IMR-90 (cell line): ENCODE results near the gene EFHB. TPM values are rescaled to one million over a fixed set of nuclear protein-coding genes. Genes with fewer than 3 reads are reported as not detected.

Experiments used
- ATAC-seq: fragments of 200-7000 bp; cut with Tn5 transposase; 2 replicates; pipeline ENCODE4 v1.9.1; 2020; ENCODE audit warnings: low read depth, mild to moderate bottlenecking, moderate library complexity
- BruUV-seq: library from RNA; stranded (reverse); fragments of 400-500 nt; replicated peaks from 2 replicates; lab custom pipeline; 2021; lab: Mats Ljungman, UMichigan
- CTCF ChIA-PET: fragments of 300-600 bp; formaldehyde crosslinking; extraction: SDS; loops from one replicate; lab custom pipeline; 2021; ENCODE audit warnings: antibody characterized with exemption; lab: Yijun Ruan, JAX
- POLR2A ChIA-PET: fragments of 300-600 bp; sonication (Branson Sonifier 250); formaldehyde crosslinking; loops from one replicate; lab custom pipeline; 2022; ENCODE audit warnings: antibody characterized with exemption; ENCODE audit not compliant: unreplicated experiment; lab: Charles Lee
- DNase-seq: peaks from one replicate; pipeline ENCODE4 v3.0.0; 2013
- H2AFZ ChIP-seq: replicated peaks from 2 replicates; pipeline ENCODE3; 2013; ENCODE audit warnings: low read length, mild to moderate bottlenecking; ENCODE audit not compliant: poor library complexity
- H2AK5ac ChIP-seq: 2 replicates; pipeline ENCODE4 v1.6.1; 2013; ENCODE audit warnings: low read depth, low read length, inconsistent platforms
- H2AK9ac ChIP-seq: replicated peaks from 2 replicates; pipeline ENCODE3; 2013; ENCODE audit warnings: mild to moderate bottlenecking, low read depth, low read length, moderate library complexity; ENCODE audit not compliant: poor library complexity
- H2BK120ac ChIP-seq: 2 replicates; pipeline ENCODE4 v1.6.1; 2013; ENCODE audit warnings: low read depth, low read length, inconsistent platforms
- H2BK15ac ChIP-seq: 3 replicates; pipeline ENCODE4 v1.6.1; 2013; ENCODE audit warnings: low read depth, low read length, inconsistent platforms
- H2BK20ac ChIP-seq: 2 replicates; pipeline ENCODE4 v1.6.1; 2013; ENCODE audit warnings: low read depth, mild to moderate bottlenecking, inconsistent platforms, low read length, moderate library complexity
- H2BK5ac ChIP-seq: 2 replicates; pipeline ENCODE4 v1.6.1; 2013; ENCODE audit warnings: mild to moderate bottlenecking, low read depth, low read length, inconsistent platforms; ENCODE audit not compliant: poor library complexity, severe bottlenecking
- H3K14ac ChIP-seq: replicated peaks from 2 replicates; pipeline ENCODE4 v1.6.1; 2013; ENCODE audit warnings: low read depth, low read length, inconsistent platforms
- H3K18ac ChIP-seq: 2 replicates; pipeline ENCODE4 v1.6.1; 2013; ENCODE audit warnings: low read depth, low read length, control low read depth
- H3K23ac ChIP-seq: 2 replicates; pipeline ENCODE4 v1.6.1; 2013; ENCODE audit warnings: low read depth, low read length, inconsistent platforms
- H3K27ac ChIP-seq: 2 replicates; pipeline ENCODE4 v1.5.1; 2013; ENCODE audit warnings: mild to moderate bottlenecking, control low read depth, low read length; ENCODE audit not compliant: insufficient read depth
- H3K27me3 ChIP-seq: 2 replicates; pipeline ENCODE4 v1.6.1; 2013; ENCODE audit warnings: low read length; ENCODE audit not compliant: control insufficient read depth, insufficient read depth
- H3K36me3 ChIP-seq: 2 replicates; pipeline ENCODE4 v1.6.1; 2013; ENCODE audit warnings: low read length, mixed read lengths; ENCODE audit not compliant: control insufficient read depth, insufficient read depth
- H3K4ac ChIP-seq: 2 replicates; pipeline ENCODE4 v1.6.1; 2013; ENCODE audit warnings: low read depth, low read length, inconsistent platforms
- H3K4me1 ChIP-seq: 2 replicates; pipeline ENCODE4 v1.6.1; 2013; ENCODE audit warnings: low read length, mixed read lengths; ENCODE audit not compliant: control insufficient read depth, insufficient read depth
- H3K4me2 ChIP-seq: 2 replicates; pipeline ENCODE4 v1.6.1; 2013; ENCODE audit warnings: low read depth, mild to moderate bottlenecking, control low read depth, low read length, moderate library complexity
- H3K4me3 ChIP-seq: 2 replicates; pipeline ENCODE4 v1.5.1; 2013; ENCODE audit warnings: low read depth, mild to moderate bottlenecking, control low read depth, low read length, moderate library complexity; ENCODE audit not compliant: insufficient read depth
- H3K56ac ChIP-seq: 2 replicates; pipeline ENCODE4 v1.6.1; 2013; ENCODE audit warnings: low read length, inconsistent platforms; ENCODE audit not compliant: insufficient read depth; ENCODE audit errors: extremely low read depth
- H3K79me1 ChIP-seq, 2 experiments: 2 replicates each; pipeline ENCODE4 v1.6.1; 2013; ENCODE audit warnings: low read length in 2 of 2, inconsistent platforms in 1 of 2, low read depth in 1 of 2
- H3K9ac ChIP-seq: 2 replicates; pipeline ENCODE4 v1.6.1; 2013; ENCODE audit warnings: low read depth, low read length, control low read depth
- H3K9me1 ChIP-seq: 2 replicates; pipeline ENCODE4 v1.6.1; 2013; ENCODE audit warnings: low read length, inconsistent platforms; ENCODE audit not compliant: insufficient read depth
- H3K9me3 ChIP-seq: 2 replicates; pipeline ENCODE4 v1.6.1; 2013; ENCODE audit warnings: low read length; ENCODE audit not compliant: control insufficient read depth, insufficient read depth
- H4K20me1 ChIP-seq: 2 replicates; pipeline ENCODE4 v1.6.1; 2013; ENCODE audit warnings: low read length, inconsistent platforms; ENCODE audit not compliant: insufficient read depth
- H4K5ac ChIP-seq: 2 replicates; pipeline ENCODE4 v1.6.1; 2013; ENCODE audit warnings: mild to moderate bottlenecking, low read depth, low read length, control low read depth
- H4K8ac ChIP-seq, 2 experiments: 2 replicates each; pipeline ENCODE4 v1.6.1; 2013; ENCODE audit warnings: low read depth in 2 of 2, low read length in 2 of 2, control low read depth in 1 of 2, inconsistent platforms in 1 of 2
- H4K91ac ChIP-seq: 2 replicates; pipeline ENCODE4 v1.6.1; 2013; ENCODE audit warnings: low read depth, low read length, inconsistent platforms; ENCODE audit not compliant: insufficient read depth
- CEBPB ChIP-seq: IDR thresholded peaks from 2 replicates; pipeline ENCODE4 v1.6.1; 2012; ENCODE audit warnings: low read depth, low read length, improper control_type of control experiment
- CHD1 ChIP-seq: IDR thresholded peaks from 2 replicates; pipeline ENCODE4 v1.6.1; 2012; ENCODE audit warnings: low read depth, low read length, improper control_type of control experiment
- CTCF ChIP-seq: conservative IDR thresholded peaks from 2 replicates; pipeline ENCODE4 v1.5.1; 2012; ENCODE audit warnings: mild to moderate bottlenecking, low read depth, low read length, improper control_type of control experiment
- FOS ChIP-seq: fragments of 150-350 bp; IDR thresholded peaks from 2 replicates; pipeline ENCODE4 v1.6.1; 2016; ENCODE audit warnings: low read depth, low read length
- MAFK ChIP-seq: IDR thresholded peaks from 2 replicates; pipeline ENCODE4 v1.6.1; 2012; ENCODE audit warnings: low read depth, low read length, improper control_type of control experiment
- MAZ ChIP-seq: IDR thresholded peaks from 2 replicates; pipeline ENCODE4 v1.6.1; 2012; ENCODE audit warnings: low read depth, mild to moderate bottlenecking, low read length, improper control_type of control experiment, moderate library complexity, borderline replicate concordance
- MXI1 ChIP-seq: IDR thresholded peaks from 2 replicates; pipeline ENCODE4 v1.6.1; 2012; ENCODE audit warnings: low read depth, mild to moderate bottlenecking, low read length, moderate library complexity, borderline replicate concordance
- NFE2L2 ChIP-seq: fragments of 150-350 bp; IDR thresholded peaks from 2 replicates; pipeline ENCODE4 v1.6.1; 2016; ENCODE audit warnings: low read depth, mild to moderate bottlenecking, low read length
- POLR2A ChIP-seq: IDR thresholded peaks from 2 replicates; pipeline ENCODE4 v1.6.1; 2012; ENCODE audit warnings: mild to moderate bottlenecking, low read depth, low read length
- RAD21 ChIP-seq: IDR thresholded peaks from 2 replicates; pipeline ENCODE4 v1.6.1; 2012; ENCODE audit warnings: low read length, improper control_type of control experiment
- RCOR1 ChIP-seq: IDR thresholded peaks from 2 replicates; pipeline ENCODE4 v1.6.1; 2012; ENCODE audit warnings: mild to moderate bottlenecking, low read length, improper control_type of control experiment; ENCODE audit not compliant: insufficient replicate concordance
- RFX5 ChIP-seq: IDR thresholded peaks from 2 replicates; pipeline ENCODE4 v1.8.0; 2012; ENCODE audit warnings: low read depth, mild to moderate bottlenecking, low read length, moderate library complexity
- SMC3 ChIP-seq: fragments of 150-350 bp; IDR thresholded peaks from 2 replicates; pipeline ENCODE4 v1.6.1; 2016; ENCODE audit warnings: low read depth, mild to moderate bottlenecking, antibody characterized with exemption, low read length, moderate library complexity
- USF2 ChIP-seq: fragments of 150-350 bp; IDR thresholded peaks from 2 replicates; pipeline ENCODE4 v1.6.1; 2017; ENCODE audit warnings: mild to moderate bottlenecking, antibody characterized with exemption, low read length, low read depth
- WGBS, 2 experiments: methylation state at CpG; one replicate each; pipeline versions ENCODE4 v1.1.5 to v1.1.7; 2013; ENCODE audit warnings: missing lambda C conversion rate in 2 of 2; ENCODE audit not compliant: insufficient read length in 1 of 2; ENCODE audit errors: extremely low coverage in 2 of 2; 5-methylcytosine and 5-hydroxymethylcytosine counted together
- dilution Hi-C: fragments of 300-500 bp; cut with HindIII; formaldehyde crosslinking; loops from one replicate; pipeline ENCODE4 v1.14.3; 2018; ENCODE audit warnings: low sequenced_read_pairs; ENCODE audit not compliant: unreplicated experiment
- in situ Hi-C: fragments of 300-500 bp; cut with MboI; formaldehyde crosslinking; loops from 3 replicates; pipeline ENCODE4 v1.14.3; 2019; ENCODE audit warnings: low sequenced_read_pairs, inconsistent platforms, mixed read lengths
- intact Hi-C: fragments of 100-400 bp; cut with micrococcal nuclease; formaldehyde crosslinking; loops from 2 replicates; pipeline ENCODE4 v1.10.0; 2022
- polyA plus RNA-seq, 3 experiments: library from polyadenylated mRNA; depleted of rRNA; stranded (reverse); fragments of >200 nt; gene quantifications; 2 replicates each; pipeline ENCODE4 v1.2.3, GENCODE V29; 2012; ENCODE audit warnings: low replicate concordance in 1 of 3
- total RNA-seq: library from RNA; depleted of rRNA; stranded (reverse); fragments of >200 nt; gene quantifications from 2 replicates; pipeline ENCODE4 v1.2.3, GENCODE V29; 2012

The EFHB gene
- total and polyA plus RNA-seq, 2 of the 4 experiments (the other 2 are of a cell fraction), result under 0.01 to 1.0 TPM

GRCh38 chr3:19940643-19941042 lies 6.6 kb upstream of the EFHB start:
- Histone ChIP-seq H3K27me3 (no peaks in the 10 kb centered on the region), H3K4me3 (no peak overlapping the region), H4K5ac (no peak overlapping the region), H2AK5ac (no peak overlapping the region), H4K91ac (no peak overlapping the region), H2BK15ac (no peak overlapping the region), H2AK9ac (no peak overlapping the region), H3K56ac (no peak overlapping the region), H3K4me1 (no peaks in the 10 kb centered on the region; the same call in 1 of the 2 replicates), H3K27ac (no peak overlapping the region), H2BK5ac (no peak overlapping the region), H3K9me1 (no peaks in the 10 kb centered on the region), H3K4ac (no peak overlapping the region), H3K4me2 (no peak overlapping the region), H3K14ac (no peak overlapping the region), H3K18ac (no peak overlapping the region), H2AFZ (no peak overlapping the region), H3K9me3 (no peaks in the 10 kb centered on the region), H3K9ac (no peak overlapping the region), H3K79me1 (no peaks in the 10 kb centered on the region), H3K36me3 (no peaks in the 10 kb centered on the region), H4K20me1 (no peaks in the 10 kb centered on the region), H4K8ac (no peak overlapping the region), H2BK20ac (no peak overlapping the region), H2BK120ac (no peak overlapping the region), H3K23ac (no peak overlapping the region)
- dilution Hi-C loops (no loop called here), in situ Hi-C loops (loop anchor here (5.0 to 10.0 kb wide), 2 partner anchors 48 to 244 kb away; partner anchors contain the start of gene SGO1), intact Hi-C loops (no loop called here)
- DNase-seq (no peak), ATAC-seq (no peak)
- ChIA-PET CTCF (no interaction called here), POLR2A (no interaction called here)
- BruUV-seq, result no TSS peak
- TF ChIP-seq CHD1 (no peak), USF2 (no peak), RFX5 (no peak), SMC3 (no peak), MAFK (no peak), MXI1 (no peak), CTCF (no peak), RAD21 (no peak), MAZ (no peak), RCOR1 (no peak), FOS (no peak), CEBPB (no peak), POLR2A (no peak), NFE2L2 (no peak)
- WGBS, 2 experiments, result no CpG with 5 or more reads among the region's 1 CpG
